ENCODE results near the gene SPPL2A.

The SPPL2A gene

DNA sequence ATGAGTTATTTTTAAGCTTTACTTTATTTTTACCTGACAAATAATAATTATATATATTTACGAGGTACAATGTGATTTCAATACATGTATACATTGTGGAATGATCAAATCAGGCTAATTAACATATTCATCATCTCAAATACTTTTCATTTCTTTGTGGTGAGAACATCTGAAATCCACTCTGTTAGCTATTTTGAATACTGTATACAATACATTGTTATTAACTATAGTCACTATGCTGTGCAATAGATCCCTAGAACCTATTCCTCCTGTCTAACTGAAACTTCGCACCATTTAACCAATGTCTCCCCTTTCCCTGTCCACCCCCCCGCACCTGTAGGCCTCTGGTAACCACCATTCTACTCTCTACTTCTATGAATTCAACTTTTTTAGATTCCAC is 7.9 kb upstream of the SPPL2A start:
- no peak overlapping the region for H3K4me3 ChIP-seq (ENCODE audit: low read depth, low read length)
- no peak for TF ChIP-seq CTCF (conservative IDR thresholded peaks at IDR 0.05; ENCODE audit: low read depth, low read length)

GRCh38 chr15:50767332-50767861 is 1.9 kb upstream of the SPPL2A start:
- no peak for DNase-seq (ENCODE audit: low read depth)
- TF ChIP-seq CTCF (conservative IDR thresholded peaks at IDR 0.05; ENCODE audit: low read depth, low read length) = no peak
- H3K4me3 ChIP-seq (ENCODE audit: low read depth, low read length) = no peak overlapping the region

More for the DNA sequence above, 7.9 kb upstream of the SPPL2A start:
- no peak for DNase-seq (ENCODE audit: low read depth)

- peak overlapping the region; percentile 72 for H3K4me3 ChIP-seq (ENCODE audit: low read depth, low read length)
- no peak for TF ChIP-seq CTCF (conservative IDR thresholded peaks at IDR 0.05; ENCODE audit: low read depth, low read length)
- peak; percentile 47 for DNase-seq (ENCODE audit: low read depth)
Measured at GRCh38 chr15:50764461-50765194, 878 bp downstream of the SPPL2A start.

DNA sequence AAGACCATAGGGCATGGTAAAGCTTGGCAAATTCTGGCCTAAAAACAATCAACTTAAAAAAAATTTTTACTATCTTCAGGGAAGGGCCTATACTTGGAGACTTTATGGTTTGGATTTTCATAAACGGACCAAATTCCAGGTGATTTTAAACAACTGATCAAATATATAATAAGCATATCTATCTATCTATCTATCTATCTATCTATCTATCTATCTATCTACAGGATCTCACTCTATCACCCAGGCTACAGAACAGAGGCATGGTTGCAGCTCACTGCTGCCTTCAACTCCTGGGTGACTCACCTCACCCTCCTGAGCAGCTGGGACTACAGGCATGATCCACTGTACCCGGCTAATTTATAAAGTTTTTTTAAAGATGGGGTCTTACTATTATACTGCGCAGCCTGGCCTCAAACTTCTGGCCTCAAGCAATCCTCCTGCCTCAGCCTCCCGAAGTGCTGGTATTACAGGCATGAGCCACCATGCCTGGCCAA is 6.7 kb downstream of the SPPL2A start:
- no peak overlapping the region for H3K4me3 ChIP-seq (ENCODE audit: low read depth, low read length)
- DNase-seq (ENCODE audit: low read depth) = peak; percentile 32
- no peak for TF ChIP-seq CTCF (conservative IDR thresholded peaks at IDR 0.05; ENCODE audit: low read depth, low read length)

- no peak overlapping the region for H3K4me3 ChIP-seq (ENCODE audit: low read depth, low read length)
- no peak for TF ChIP-seq CTCF (conservative IDR thresholded peaks at IDR 0.05; ENCODE audit: low read depth, low read length)
- no peak for DNase-seq (ENCODE audit: low read depth)
Measured at GRCh38 chr15:50753463-50753862, 12.0 kb downstream of the SPPL2A start.

GRCh38 chr15:50751394-50751793 is 14.1 kb downstream of the SPPL2A start:
- no peak for DNase-seq (ENCODE audit: low read depth)
- no peak for TF ChIP-seq CTCF (conservative IDR thresholded peaks at IDR 0.05; ENCODE audit: low read depth, low read length)
- no peak overlapping the region for H3K4me3 ChIP-seq (ENCODE audit: low read depth, low read length)
